GM12874 (cell line): Measurements from ENCODE around the gene PPAT.

ENCODE experiments used
- CTCF ChIP-seq: IDR thresholded peaks from 2 replicates; pipeline ENCODE4 v1.5.1; 2011; ENCODE audit warnings: low read depth, mild to moderate bottlenecking, control low read depth, low read length, moderate library complexity; ENCODE audit not compliant: insufficient read depth

Gene PPAT

GRCh38 chr4:56427179-56427578 lies 8.2 kb downstream of the PPAT start:
- TF ChIP-seq CTCF = no peak

- no peak for TF ChIP-seq CTCF
These were observed 9.1 kb downstream of the PPAT start for GRCh38 chr4:56426273-56426672.

GRCh38 chr4:56425518-56425917 lies 9.9 kb downstream of the PPAT start:
- no peak for TF ChIP-seq CTCF

GRCh38 chr4:56424697-56425514 lies 10.5 kb downstream of the PPAT start:
- peak; percentile 47; the same call in 1 of the 2 replicates for TF ChIP-seq CTCF

GRCh38 chr4:56424176-56424575 lies 11.2 kb downstream of the PPAT start:
- TF ChIP-seq CTCF = no peak

GRCh38 chr4:56417396-56417795 lies 18.0 kb downstream of the PPAT start:
- no peak for TF ChIP-seq CTCF

GRCh38 chr4:56416349-56416748 lies 19.1 kb downstream of the PPAT start:
- no peak for TF ChIP-seq CTCF
